Neural progenitor cell (in vitro differentiated cells): ENCODE results near the gene GASK1A. TPM values are rescaled to one million over a fixed set of nuclear protein-coding genes. Genes with fewer than 3 reads are reported as not detected.
"Not testable (repeated sequence)": the region's sequence is repeated elsewhere in the genome, so short reads cannot be mapped to it uniquely, and the experiment has no call there.

Experiments
- DNase-seq: peaks from one replicate; pipeline ENCODE4 v3.0.0-alpha.2; 2016; ENCODE audit warnings: low spot score
- H2AFZ ChIP-seq: fragments of 200-600 bp; sonication (generic); replicated peaks from 2 replicates; pipeline ENCODE4 v1.6.1; 2016; ENCODE audit warnings: antibody characterized with exemption
- H3F3A ChIP-seq: fragments of 200-600 bp; sonication (generic); 2 replicates; pipeline ENCODE4 v1.6.1; 2016; ENCODE audit warnings: antibody characterized with exemption, low read depth
- H3K27ac ChIP-seq: fragments of 200-600 bp; sonication (generic); 2 replicates; pipeline ENCODE4 v1.5.1; 2016; ENCODE audit warnings: mild to moderate bottlenecking
- H3K27me3 ChIP-seq: fragments of 200-600 bp; sonication (generic); 2 replicates; pipeline ENCODE4 v1.6.1; 2016; ENCODE audit warnings: mild to moderate bottlenecking, moderate library complexity
- H3K36me3 ChIP-seq: fragments of 200-600 bp; sonication (generic); 2 replicates; pipeline ENCODE4 v1.5.1; 2016
- H3K4me1 ChIP-seq: fragments of 200-600 bp; sonication (generic); 2 replicates; pipeline ENCODE4 v1.6.1; 2016; ENCODE audit warnings: mixed run types
- H3K4me2 ChIP-seq: fragments of 200-600 bp; sonication (generic); 2 replicates; pipeline ENCODE4 v1.6.1; 2016
- H3K4me3 ChIP-seq: fragments of 200-600 bp; sonication (generic); 2 replicates; pipeline ENCODE4 v1.5.1; 2016
- H3K79me2 ChIP-seq: fragments of 200-600 bp; sonication (generic); 2 replicates; pipeline ENCODE4 v1.6.1; 2016; ENCODE audit warnings: low read depth
- H3K9ac ChIP-seq: fragments of 200-600 bp; sonication (generic); 2 replicates; pipeline ENCODE4 v1.6.1; 2016
- H3K9me3 ChIP-seq: fragments of 200-600 bp; sonication (generic); 2 replicates; pipeline ENCODE4 v1.5.1; 2016; ENCODE audit warnings: low read depth
- H4K20me1 ChIP-seq: fragments of 200-600 bp; sonication (generic); 2 replicates; pipeline ENCODE4 v1.6.1; 2016; ENCODE audit warnings: low read depth
- H3K27ac Mint-ChIP-seq: 3 replicates; pipeline ENCODE4 v1.8.0; 2021; ENCODE audit warnings: mixed read lengths
- H3K27me3 Mint-ChIP-seq: 2 replicates; pipeline ENCODE4 v1.8.0; 2022; ENCODE audit warnings: low read depth, mild to moderate bottlenecking, inconsistent platforms, moderate library complexity, mixed read lengths; ENCODE audit not compliant: insufficient read depth
- H3K36me3 Mint-ChIP-seq: 3 replicates; pipeline ENCODE4 v1.8.0; 2021; ENCODE audit warnings: mixed read lengths
- H3K4me1 Mint-ChIP-seq: 3 replicates; pipeline ENCODE4 v1.8.0; 2021; ENCODE audit warnings: mixed read lengths
- H3K4me3 Mint-ChIP-seq: 3 replicates; pipeline ENCODE4 v1.8.0; 2021; ENCODE audit warnings: mild to moderate bottlenecking, moderate library complexity, mixed read lengths
- H3K9me3 Mint-ChIP-seq: 3 replicates; pipeline ENCODE4 v1.8.0; 2020; ENCODE audit warnings: mixed read lengths
- CTCF ChIP-seq: fragments of 200-600 bp; sonication (generic); IDR thresholded peaks from 2 replicates; pipeline ENCODE4 v1.5.1; 2017; ENCODE audit warnings: antibody characterized with exemption, mild to moderate bottlenecking
- EZH2 ChIP-seq: fragments of 200-600 bp; sonication (generic); IDR thresholded peaks from 2 replicates; pipeline ENCODE4 v1.6.1; 2017; ENCODE audit warnings: antibody characterized with exemption, mild to moderate bottlenecking, moderate library complexity
- EZH2phosphoT487 ChIP-seq: fragments of 200-600 bp; sonication (generic); IDR thresholded peaks from 2 replicates; pipeline ENCODE4 v1.6.1; 2017; ENCODE audit warnings: antibody characterized with exemption
- total RNA-seq: library from RNA; depleted of rRNA; stranded (reverse); fragments of >200 nt; gene quantifications from 2 replicates; pipeline ENCODE4 v1.2.3, GENCODE V29; 2015; ENCODE audit warnings: low replicate concordance

Gene GASK1A
- total RNA-seq, 1 donor from 2014 or later = 3.9 TPM

- H3K4me3 ChIP-seq = no peak overlapping the region
- Mint-ChIP-seq H3K4me3 (no peak overlapping the region), H3K4me1 (no peaks in the 10 kb centered on the region), H3K27ac (no peak overlapping the region), H3K27me3 (peaks cover 4% of the 10 kb centered on the region), H3K36me3 (no peaks in the 10 kb centered on the region), H3K9me3 (no peaks in the 10 kb centered on the region)
- H2AFZ ChIP-seq = no peak overlapping the region
- H3K27me3 ChIP-seq = no peaks in the 10 kb centered on the region
- no peaks in the 10 kb centered on the region for H4K20me1 ChIP-seq
- H3K27ac ChIP-seq = no peak overlapping the region
- H3K36me3 ChIP-seq = no peaks in the 10 kb centered on the region
- DNase-seq = no peak
- no peak for TF ChIP-seq EZH2
- TF ChIP-seq EZH2phosphoT487 = no peak
- no peak for TF ChIP-seq CTCF
- H3K4me2 ChIP-seq = no peak overlapping the region
- no peaks in the 10 kb centered on the region for H3K79me2 ChIP-seq
- H3K9me3 ChIP-seq = no peaks in the 10 kb centered on the region
- no peak overlapping the region for H3K9ac ChIP-seq
- no peaks in the 10 kb centered on the region for H3K4me1 ChIP-seq
- no peaks in the 10 kb centered on the region for H3F3A ChIP-seq
These were observed 15.8 kb upstream of the GASK1A start for GRCh38 chr3:42963269-42963668.

- H3K4me3 Mint-ChIP-seq = no peak overlapping the region
- no peaks in the 10 kb centered on the region for H3K9me3 ChIP-seq
- H3K4me1 ChIP-seq = no peaks in the 10 kb centered on the region
- no peaks in the 10 kb centered on the region for H4K20me1 ChIP-seq
- H3K36me3 Mint-ChIP-seq = no peaks in the 10 kb centered on the region
- H3K4me2 ChIP-seq = no peak overlapping the region
- H3K36me3 ChIP-seq = no peaks in the 10 kb centered on the region
- no peak overlapping the region for H3K27ac Mint-ChIP-seq
- H3K9ac ChIP-seq = no peak overlapping the region
- H3K4me3 ChIP-seq = no peak overlapping the region
- peak overlapping the region; percentile 18 for H2AFZ ChIP-seq
- no peaks in the 10 kb centered on the region for H3K9me3 Mint-ChIP-seq
- H3K79me2 ChIP-seq = no peaks in the 10 kb centered on the region
- H3F3A ChIP-seq = no peaks in the 10 kb centered on the region
- no peak for DNase-seq
- no peak for TF ChIP-seq EZH2phosphoT487
- TF ChIP-seq EZH2 = no peak
- no peak for TF ChIP-seq CTCF
- peaks cover 4% of the 10 kb centered on the region for H3K27me3 Mint-ChIP-seq
- no peaks in the 10 kb centered on the region for H3K4me1 Mint-ChIP-seq
- H3K27me3 ChIP-seq = no peaks in the 10 kb centered on the region
- no peak overlapping the region for H3K27ac ChIP-seq
These were observed 14.8 kb upstream of the GASK1A start for GRCh38 chr3:42964266-42964665.

- no peaks in the 10 kb centered on the region for H3K27me3 Mint-ChIP-seq
- H3K27ac Mint-ChIP-seq = no peak overlapping the region
- H3K4me1 Mint-ChIP-seq = no peaks in the 10 kb centered on the region
- H3K27ac ChIP-seq = no peak overlapping the region
- H3K36me3 Mint-ChIP-seq = peaks cover 3% of the 10 kb centered on the region
- no peaks in the 10 kb centered on the region for H3F3A ChIP-seq
- H3K9ac ChIP-seq = no peak overlapping the region
- no peaks in the 10 kb centered on the region for H4K20me1 ChIP-seq
- no peak overlapping the region for H3K4me3 Mint-ChIP-seq
- DNase-seq = no peak
- TF ChIP-seq EZH2 = no peak
- H3K79me2 ChIP-seq = no peaks in the 10 kb centered on the region
- peaks cover 27% of the 10 kb centered on the region for H3K9me3 Mint-ChIP-seq
- peaks cover 5% of the 10 kb centered on the region for H3K9me3 ChIP-seq
- no peak overlapping the region for H2AFZ ChIP-seq
- no peaks in the 10 kb centered on the region for H3K36me3 ChIP-seq
- H3K4me3 ChIP-seq = no peak overlapping the region
- no peaks in the 10 kb centered on the region for H3K27me3 ChIP-seq
- no peak overlapping the region for H3K4me2 ChIP-seq
- no peaks in the 10 kb centered on the region for H3K4me1 ChIP-seq
These were observed 8.6 kb upstream of the GASK1A start for GRCh38 chr3:42970557-42970956.

- H3K27me3 Mint-ChIP-seq = no peaks in the 10 kb centered on the region
- Histone ChIP-seq H3K4me1 (no peaks in the 10 kb centered on the region), H3K4me2 (no peak overlapping the region), H3K27me3 (no peaks in the 10 kb centered on the region), H3F3A (no peaks in the 10 kb centered on the region), H3K4me3 (no peak overlapping the region), H3K79me2 (no peaks in the 10 kb centered on the region), H3K9ac (no peak overlapping the region), H2AFZ (no peak overlapping the region), H3K9me3 (peaks cover 8% of the 10 kb centered on the region), H4K20me1 (no peaks in the 10 kb centered on the region), H3K36me3 (no peaks in the 10 kb centered on the region), H3K27ac (no peak overlapping the region)
- H3K9me3 Mint-ChIP-seq = peaks cover 32% of the 10 kb centered on the region
- DNase-seq = no peak
- H3K4me3 Mint-ChIP-seq = no peak overlapping the region
- no peaks in the 10 kb centered on the region for H3K4me1 Mint-ChIP-seq
- H3K27ac Mint-ChIP-seq = no peak overlapping the region
- TF ChIP-seq EZH2phosphoT487 (no peak), EZH2 (no peak), CTCF (no peak)
- peaks cover 3% of the 10 kb centered on the region for H3K36me3 Mint-ChIP-seq
These were observed 7.9 kb upstream of the GASK1A start for GRCh38 chr3:42970976-42971772.

- not testable (repeated sequence) for H3K27ac ChIP-seq, H3K4me3 ChIP-seq, DNase-seq, H3K79me2 ChIP-seq, H3K9ac ChIP-seq, H3K4me1 Mint-ChIP-seq, H2AFZ ChIP-seq, H3K4me2 ChIP-seq, H3K4me3 Mint-ChIP-seq, H3K36me3 Mint-ChIP-seq, H3K36me3 ChIP-seq, H3K9me3 ChIP-seq, H3K27ac Mint-ChIP-seq, H4K20me1 ChIP-seq
- Mint-ChIP-seq H3K9me3 (peaks cover 42% of the 10 kb centered on the region), H3K27me3 (peaks cover 16% of the 10 kb centered on the region)
- Histone ChIP-seq H3K4me1 (peaks cover 14% of the 10 kb centered on the region), H3F3A (peaks cover 11% of the 10 kb centered on the region), H3K27me3 (peaks cover 24% of the 10 kb centered on the region)
These were observed 4.2 kb upstream of the GASK1A start for GRCh38 chr3:42974906-42975305.
